Measurements from ENCODE around the gene PCID2.

PCID2 gene

DNA sequence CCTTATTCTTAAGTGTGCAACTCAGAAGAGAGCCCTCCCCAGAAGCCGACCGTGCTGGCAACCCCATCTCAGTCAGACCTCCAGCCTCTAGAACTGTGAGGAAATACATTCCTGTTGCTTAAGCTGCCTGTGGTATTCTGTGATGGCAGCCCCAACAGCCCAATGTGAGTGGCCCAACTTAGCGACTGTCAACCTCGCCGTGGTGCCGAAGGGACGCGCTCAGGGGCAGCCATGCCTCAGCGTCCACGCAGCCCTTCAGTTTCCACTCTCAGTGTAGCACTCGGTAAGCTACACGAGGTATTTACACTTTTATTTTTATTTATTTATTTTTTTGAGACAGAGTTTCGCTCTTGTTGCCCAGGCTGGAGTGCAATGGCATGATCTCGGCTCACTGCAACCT, 31.6 kb downstream of the PCID2 start:
- no peak overlapping the region for H3K27ac ChIP-seq
- TF ChIP-seq CTCF (conservative IDR thresholded peaks at IDR 0.05) (no peak), ZFX (IDR thresholded peaks at IDR 0.05) (no peak)

DNA sequence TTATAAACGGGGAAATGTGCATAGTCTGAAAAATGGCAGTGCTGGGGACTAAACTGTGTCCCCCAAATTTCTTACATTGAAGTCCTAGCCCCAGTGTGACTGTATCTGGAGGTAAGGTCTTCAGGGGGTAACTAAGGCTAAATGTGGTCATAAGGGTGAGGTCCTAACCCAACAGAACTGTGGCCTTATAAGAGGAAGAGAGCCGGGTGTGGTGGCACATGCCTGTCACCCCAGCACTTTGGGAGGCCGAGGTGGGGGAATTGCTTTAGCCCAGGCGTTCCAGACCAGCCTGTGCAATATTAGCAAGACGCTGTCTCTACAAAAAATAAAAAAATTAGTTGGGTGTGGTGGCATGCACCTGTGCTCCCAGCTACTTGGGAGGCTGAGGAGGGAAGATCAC, 32.2 kb downstream of the PCID2 start:
- TF ChIP-seq ZFX (IDR thresholded peaks at IDR 0.05) (no peak), CTCF (conservative IDR thresholded peaks at IDR 0.05) (no peak)
- H3K27ac ChIP-seq = no peak overlapping the region

- peak overlapping the region; percentile 77; the same call in 1 of the 2 replicates for H3K27ac ChIP-seq
- TF ChIP-seq ZFX (IDR thresholded peaks at IDR 0.05) (no peak), CTCF (conservative IDR thresholded peaks at IDR 0.05) (no peak)
These were observed 36.0 kb downstream of the PCID2 start for GRCh38 chr13:113172419-113172926.

GRCh38 chr13:113171250-113172125, 37.0 kb downstream of the PCID2 start:
- TF ChIP-seq CTCF (conservative IDR thresholded peaks at IDR 0.05) (no peak), ZFX (IDR thresholded peaks at IDR 0.05) (no peak)
- H3K27ac ChIP-seq = peak overlapping the region; percentile 77

DNA sequence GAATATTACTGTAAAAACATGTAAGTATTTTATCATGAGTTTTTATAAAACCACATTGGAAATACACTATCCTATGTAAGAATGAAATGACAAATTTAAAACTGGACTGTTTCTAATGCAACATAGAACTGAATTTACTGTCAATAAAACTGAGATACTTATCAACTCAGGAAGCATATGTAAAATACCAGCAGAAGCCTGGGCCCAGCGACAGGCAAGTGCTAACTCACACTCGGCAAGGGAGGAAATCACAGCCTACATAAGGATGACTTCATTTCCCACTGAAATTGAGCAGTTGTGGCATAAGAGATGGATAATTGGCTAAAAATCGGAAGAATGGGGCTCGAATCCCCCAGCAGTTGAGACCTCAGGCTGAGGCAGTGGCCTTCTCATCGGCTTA, 38.0 kb downstream of the PCID2 start:
- TF ChIP-seq CTCF (conservative IDR thresholded peaks at IDR 0.05) (no peak), ZFX (IDR thresholded peaks at IDR 0.05) (no peak)
- H3K27ac ChIP-seq = peak overlapping the region; percentile 77

DNA sequence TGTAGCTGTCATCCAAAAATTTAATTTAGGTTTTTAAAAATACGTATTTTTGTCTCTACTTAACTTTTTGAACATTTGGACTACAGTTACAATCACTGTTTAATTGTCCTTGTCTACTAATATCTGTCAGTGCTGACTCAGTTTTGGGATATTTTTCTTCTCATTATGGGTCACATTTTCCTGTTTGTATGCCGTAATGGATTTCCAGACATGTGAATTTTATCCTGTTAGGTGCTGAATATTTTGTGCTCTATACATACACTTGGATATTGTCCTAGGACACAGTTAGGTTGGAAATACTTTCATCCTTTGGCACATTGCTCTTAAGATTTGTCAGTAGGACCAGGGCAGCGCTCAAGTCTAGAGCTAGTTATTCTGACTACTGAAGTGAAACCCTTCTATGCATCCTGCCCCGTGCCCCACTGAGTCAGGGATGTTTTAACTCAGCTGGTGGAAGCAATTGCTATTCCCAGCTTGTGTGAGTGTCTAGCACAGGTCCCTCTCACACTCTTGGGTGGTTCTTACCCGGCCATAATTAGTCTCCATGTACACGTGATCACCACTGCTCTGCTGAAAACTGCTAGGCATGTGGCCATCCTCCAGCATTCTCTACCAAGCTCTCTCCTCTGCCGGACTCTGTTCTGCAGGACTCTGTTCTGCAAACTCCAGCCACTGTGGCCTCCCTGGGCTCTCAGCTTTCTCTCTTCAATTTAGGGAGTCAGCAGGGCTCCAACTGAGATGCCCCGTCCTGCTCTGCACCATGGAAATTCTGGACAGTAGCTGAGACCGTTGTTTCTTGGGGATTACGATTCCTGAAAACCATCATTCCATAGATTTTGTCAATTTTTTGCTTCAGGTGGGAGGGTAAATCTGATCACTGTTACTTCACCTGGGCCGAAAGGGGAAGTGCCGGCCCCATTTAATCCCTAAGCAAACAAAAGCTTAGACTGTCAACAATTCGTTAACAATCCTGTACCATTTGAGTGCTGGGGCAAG, 38.9 kb downstream of the PCID2 start:
- H3K27ac ChIP-seq = peak overlapping the region; percentile 66
- TF ChIP-seq CTCF (conservative IDR thresholded peaks at IDR 0.05) (no peak), ZFX (IDR thresholded peaks at IDR 0.05) (no peak)
